Measurements from ENCODE around the gene ANTXR1. TPM values are rescaled to one million over a fixed set of nuclear protein-coding genes. Genes with fewer than 3 reads are reported as not detected.

The ANTXR1 gene
- total RNA-seq, 4 donors from 2014 or later, result 52.8 to 116 (median 98.9) TPM

- H3K27ac ChIP-seq, result no peak overlapping the region
- no peak for TF ChIP-seq EP300 (IDR thresholded peaks at IDR 0.05)
- ATAC-seq, result no peak
- no peaks in the 10 kb centered on the region for H3K9me3 ChIP-seq
- no peak overlapping the region for H3K4me3 ChIP-seq
- H3K36me3 ChIP-seq, result no peaks in the 10 kb centered on the region
- H3K4me1 ChIP-seq, result peaks cover 0 to 8% (median 2%) of the 10 kb centered on the region in 3 donors
- no peaks in the 10 kb centered on the region for H3K27me3 ChIP-seq
Observed at GRCh38 chr2:69007603-69008002, 5.4 kb upstream of the ANTXR1 start.

- TF ChIP-seq POLR2A (IDR thresholded peaks at IDR 0.05) (no peak), EP300 (IDR thresholded peaks at IDR 0.05) (no peak)
- no peaks in the 10 kb centered on the region for H3K9me3 ChIP-seq
- no peak overlapping the region for H3K4me3 ChIP-seq
- no peaks in the 10 kb centered on the region for H3K27me3 ChIP-seq
- no peak for ATAC-seq
- peaks cover 0 to 31% (median 8%) of the 10 kb centered on the region in 3 donors for H3K4me1 ChIP-seq
- no peaks in the 10 kb centered on the region for H3K36me3 ChIP-seq
- H3K27ac ChIP-seq, result no peak overlapping the region
- 53 to 59% methylated on average over 7 to 8 of the region's 8 CpGs for WGBS, 2 donors (ENCODE audit: low coverage in 1 of 2)
Observed at GRCh38 chr2:69010437-69011194, 2.4 kb upstream of the ANTXR1 start.

GRCh38 chr2:69011611-69012157, 1.3 kb upstream of the ANTXR1 start:
- Histone ChIP-seq H3K9me3 (no peaks in the 10 kb centered on the region), H3K4me3 (no peak overlapping the region), H3K36me3 (no peaks in the 10 kb centered on the region), H3K27me3 (no peaks in the 10 kb centered on the region), H3K27ac (no peak overlapping the region), H3K4me1 (peaks cover 0 to 42% (median 8%) of the 10 kb centered on the region in 3 donors)
- ATAC-seq, result no peak
- WGBS, 2 donors (ENCODE audit: low coverage in 1 of 2), result 80 to 100% methylated on average over 1 of the region's 4 CpGs
- TF ChIP-seq CTCF (IDR thresholded peaks at IDR 0.05) (no peak), POLR2AphosphoS5 (IDR thresholded peaks at IDR 0.05) (no peak), POLR2A (IDR thresholded peaks at IDR 0.05) (no peak), EP300 (IDR thresholded peaks at IDR 0.05) (no peak)

GRCh38 chr2:69012310-69013141, 453 bp upstream of the ANTXR1 start:
- peak; percentile 70 for ATAC-seq
- Histone ChIP-seq H3K27me3 (no peaks in the 10 kb centered on the region), H3K36me3 (no peaks in the 10 kb centered on the region), H3K9me3 (no peaks in the 10 kb centered on the region), H3K4me1 (peaks cover 0 to 47% (median 11%) of the 10 kb centered on the region in 3 donors), H3K27ac (peak overlapping the region; percentile 57 to 95 (median 92)), H3K4me3 (peak overlapping the region; percentile 63 to 81)
- 8 to 9% methylated on average over 8 to 24 of the region's 27 CpGs for WGBS, 2 donors (ENCODE audit: low coverage in 1 of 2)
- TF ChIP-seq POLR2A (IDR thresholded peaks at IDR 0.05) (no peak), POLR2AphosphoS5 (IDR thresholded peaks at IDR 0.05) (no peak), CTCF (IDR thresholded peaks at IDR 0.05) (peak; percentile 66 to 90 (median 88)), EP300 (IDR thresholded peaks at IDR 0.05) (no peak)

- no peak for ATAC-seq
- Histone ChIP-seq H3K27ac (peak overlapping the region; percentile 57 to 95 (median 92)), H3K4me3 (peak overlapping the region; percentile 63 to 81), H3K36me3 (no peaks in the 10 kb centered on the region), H3K27me3 (no peaks in the 10 kb centered on the region), H3K9me3 (no peaks in the 10 kb centered on the region), H3K4me1 (peaks cover 0 to 62% (median 18%) of the 10 kb centered on the region in 3 donors)
- WGBS, 2 donors (ENCODE audit: low coverage in 1 of 2), result 0 to 2% methylated on average over 10 to 11 of the region's 20 CpGs
- TF ChIP-seq EP300 (IDR thresholded peaks at IDR 0.05) (no peak), CTCF (IDR thresholded peaks at IDR 0.05) (peak in 2 of 4 experiments; percentile 18 to 26), POLR2AphosphoS5 (IDR thresholded peaks at IDR 0.05) (no peak)
Observed at GRCh38 chr2:69013840-69014821, 1.2 kb downstream of the ANTXR1 start.

All from gastroesophageal sphincter (tissue), 4 donors.